Activated effector memory CD4-positive, alpha-beta T cell treated with anti-CD3 and anti-CD28 coated beads, Interleukin-2, amount 50 U/mL, for 16 hours (primary cell): Measurements from ENCODE around the gene TNRC6C.
A peak's percentile ranks its signal among the peaks of the same experiment; 100 is the strongest.
"Not testable (repeated sequence)": the region's sequence is repeated elsewhere in the genome, so short reads cannot be mapped to it uniquely, and the experiment has no call there.

ENCODE experiments used
- DNase-seq: peaks from one replicate; pipeline ENCODE4 v3.0.0-alpha.2; 2020

TNRC6C gene

GRCh38 chr17:78114831-78115723 lies 156.6 kb downstream of the TNRC6C start:
- no peak for DNase-seq

- not testable (repeated sequence) for DNase-seq
Observed at GRCh38 chr17:78115803-78116202, 157.3 kb downstream of the TNRC6C start.

GRCh38 chr17:78116411-78116810 lies 157.9 kb downstream of the TNRC6C start:
- no peak for DNase-seq

GRCh38 chr17:78117027-78117981 lies 158.8 kb downstream of the TNRC6C start:
- DNase-seq = no peak

- no peak for DNase-seq
Observed at GRCh38 chr17:78118801-78119241, 160.3 kb downstream of the TNRC6C start.

- DNase-seq = no peak
Observed at GRCh38 chr17:78120537-78120936, 162.0 kb downstream of the TNRC6C start.

GRCh38 chr17:78120971-78121800 lies 162.7 kb downstream of the TNRC6C start:
- DNase-seq = peak; percentile 80

GRCh38 chr17:78121801-78122215 lies 163.3 kb downstream of the TNRC6C start:
- no peak for DNase-seq

GRCh38 chr17:78122216-78122930 lies 163.9 kb downstream of the TNRC6C start:
- peak; percentile 71 for DNase-seq

- no peak for DNase-seq
Observed at GRCh38 chr17:78122931-78123249, 164.4 kb downstream of the TNRC6C start.

GRCh38 chr17:78123258-78123929 lies 164.9 kb downstream of the TNRC6C start:
- DNase-seq = no peak

- DNase-seq = no peak
Observed at GRCh38 chr17:78124081-78124835, 165.8 kb downstream of the TNRC6C start.

- no peak for DNase-seq
Observed at GRCh38 chr17:78124836-78125137, 166.3 kb downstream of the TNRC6C start.

- DNase-seq = peak; percentile 77
Observed at GRCh38 chr17:78125138-78125913, 166.8 kb downstream of the TNRC6C start.

- no peak for DNase-seq
Observed at GRCh38 chr17:78125976-78126894, 167.7 kb downstream of the TNRC6C start.

GRCh38 chr17:78126895-78127238 lies 168.4 kb downstream of the TNRC6C start:
- no peak for DNase-seq

GRCh38 chr17:78127239-78127887 lies 168.9 kb downstream of the TNRC6C start:
- DNase-seq = peak; percentile 89

GRCh38 chr17:78127888-78128550 lies 169.5 kb downstream of the TNRC6C start:
- DNase-seq = peak; percentile 75
